Uterus (tissue), 4 donors: ENCODE data around the gene RWDD1. TPM values are rescaled to one million over a fixed set of nuclear protein-coding genes. Genes with fewer than 3 reads are reported as not detected.

Source experiments
- DNase-seq, 2 donors: peaks; one replicate each; pipeline ENCODE4 v3.0.0-alpha.2; 2019 to 2020
- H3K27ac ChIP-seq, 2 donors: fragments of 200-600 bp; sonication (generic); 1 replicate in 1 of 2; 2 replicates in 1 of 2; pipeline ENCODE4 v1.5.1; 2016 to 2018
- H3K27me3 ChIP-seq, 2 donors: fragments of 200-600 bp; sonication (generic); one replicate each; pipeline ENCODE4 v1.5.1; 2018 to 2019; ENCODE audit warnings: control low read depth in 1 of 2
- H3K36me3 ChIP-seq, 2 donors: fragments of 200-600 bp; sonication (generic); one replicate each; pipeline ENCODE4 v1.5.1; 2019; ENCODE audit warnings: control low read depth in 1 of 2
- H3K4me1 ChIP-seq, 2 donors: fragments of 200-600 bp; sonication (generic); one replicate each; pipeline ENCODE4 v1.5.1; 2018 to 2019; ENCODE audit warnings: control low read depth in 1 of 2
- H3K4me3 ChIP-seq, 2 donors: fragments of 200-600 bp; sonication (generic); 1 replicate in 1 of 2; 2 replicates in 1 of 2; pipeline ENCODE4 v1.5.1; 2018 to 2019; ENCODE audit warnings: mild to moderate bottlenecking in 1 of 2
- H3K9me3 ChIP-seq, 2 donors: fragments of 200-600 bp; sonication (generic); one replicate each; pipeline ENCODE4 v1.5.1; 2019; ENCODE audit warnings: control low read depth in 1 of 2
- POLR2A ChIP-seq, 2 donors: fragments of 450-650 bp; IDR thresholded peaks; one replicate each; pipeline ENCODE4 v1.6.1; 2016; ENCODE audit warnings: antibody characterized with exemption in 2 of 2, mild to moderate bottlenecking in 1 of 2, moderate library complexity in 1 of 2
- intact Hi-C: fragments of 100-400 bp; cut with DNase I; formaldehyde crosslinking; loops from one replicate; pipeline ENCODE4 v1.15.1; 2023; ENCODE audit warnings: low total_unique reads
- total RNA-seq, 4 donors: library from RNA; depleted of rRNA in 3 of 4; stranded (reverse); fragments of >200 nt in 3 of 4; gene quantifications; one replicate each; pipeline versions ENCODE4 v1.1.0 to v1.2.4, GENCODE V29; 2014 to 2023
- TF ChIP-seq, protein P1 (sequence below), 4 experiments: fragments of 200-600 bp in 2 of 4; fragments of 450-650 bp in 2 of 4; sonication (generic) in 2 of 4; IDR thresholded peaks; one replicate each; pipeline ENCODE4 v1.5.1; 2016 to 2019; ENCODE audit warnings: antibody characterized with exemption in 4 of 4, mild to moderate bottlenecking in 2 of 4, moderate library complexity in 1 of 4
- donor health status: DM: yes; HTN: yes; CAD: no.

RWDD1 gene
- total RNA-seq, 4 donors from 2014 or later, result 10.2 to 104 (median 36.1) TPM

DNA sequence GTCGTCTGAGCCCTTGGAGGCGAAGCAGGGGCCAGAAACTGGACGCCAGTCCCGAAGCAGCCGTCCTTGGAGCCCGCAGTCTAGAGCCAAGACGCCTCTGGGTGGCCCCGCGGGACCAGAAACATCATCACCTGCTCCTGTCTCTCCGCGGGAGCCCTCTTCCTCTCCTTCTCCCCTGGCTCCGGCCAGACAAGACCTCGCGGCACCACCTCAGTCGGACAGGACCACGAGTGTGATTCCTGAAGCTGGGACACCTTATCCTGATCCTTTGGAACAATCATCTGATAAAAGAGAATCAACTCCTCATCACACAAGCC is 45.4 kb downstream of the RWDD1 start:
- peak overlapping the region in 1 of 2 donors; percentile 44 for H3K27ac ChIP-seq
- DNase-seq, result no peak
- no peaks in the 10 kb centered on the region for H3K27me3 ChIP-seq
- H3K9me3 ChIP-seq, result no peaks in the 10 kb centered on the region
- H3K36me3 ChIP-seq, result no peaks in the 10 kb centered on the region
- peak overlapping the region; percentile 44 to 48 for H3K4me3 ChIP-seq
- intact Hi-C loops, result no loop called here
- TF ChIP-seq POLR2A (IDR thresholded peaks at IDR 0.05), result no peak
- TF ChIP-seq, protein P1, sequence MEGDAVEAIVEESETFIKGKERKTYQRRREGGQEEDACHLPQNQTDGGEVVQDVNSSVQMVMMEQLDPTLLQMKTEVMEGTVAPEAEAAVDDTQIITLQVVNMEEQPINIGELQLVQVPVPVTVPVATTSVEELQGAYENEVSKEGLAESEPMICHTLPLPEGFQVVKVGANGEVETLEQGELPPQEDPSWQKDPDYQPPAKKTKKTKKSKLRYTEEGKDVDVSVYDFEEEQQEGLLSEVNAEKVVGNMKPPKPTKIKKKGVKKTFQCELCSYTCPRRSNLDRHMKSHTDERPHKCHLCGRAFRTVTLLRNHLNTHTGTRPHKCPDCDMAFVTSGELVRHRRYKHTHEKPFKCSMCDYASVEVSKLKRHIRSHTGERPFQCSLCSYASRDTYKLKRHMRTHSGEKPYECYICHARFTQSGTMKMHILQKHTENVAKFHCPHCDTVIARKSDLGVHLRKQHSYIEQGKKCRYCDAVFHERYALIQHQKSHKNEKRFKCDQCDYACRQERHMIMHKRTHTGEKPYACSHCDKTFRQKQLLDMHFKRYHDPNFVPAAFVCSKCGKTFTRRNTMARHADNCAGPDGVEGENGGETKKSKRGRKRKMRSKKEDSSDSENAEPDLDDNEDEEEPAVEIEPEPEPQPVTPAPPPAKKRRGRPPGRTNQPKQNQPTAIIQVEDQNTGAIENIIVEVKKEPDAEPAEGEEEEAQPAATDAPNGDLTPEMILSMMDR (IDR thresholded peaks at IDR 0.05), result no peak
- no peaks in the 10 kb centered on the region for H3K4me1 ChIP-seq

DNA sequence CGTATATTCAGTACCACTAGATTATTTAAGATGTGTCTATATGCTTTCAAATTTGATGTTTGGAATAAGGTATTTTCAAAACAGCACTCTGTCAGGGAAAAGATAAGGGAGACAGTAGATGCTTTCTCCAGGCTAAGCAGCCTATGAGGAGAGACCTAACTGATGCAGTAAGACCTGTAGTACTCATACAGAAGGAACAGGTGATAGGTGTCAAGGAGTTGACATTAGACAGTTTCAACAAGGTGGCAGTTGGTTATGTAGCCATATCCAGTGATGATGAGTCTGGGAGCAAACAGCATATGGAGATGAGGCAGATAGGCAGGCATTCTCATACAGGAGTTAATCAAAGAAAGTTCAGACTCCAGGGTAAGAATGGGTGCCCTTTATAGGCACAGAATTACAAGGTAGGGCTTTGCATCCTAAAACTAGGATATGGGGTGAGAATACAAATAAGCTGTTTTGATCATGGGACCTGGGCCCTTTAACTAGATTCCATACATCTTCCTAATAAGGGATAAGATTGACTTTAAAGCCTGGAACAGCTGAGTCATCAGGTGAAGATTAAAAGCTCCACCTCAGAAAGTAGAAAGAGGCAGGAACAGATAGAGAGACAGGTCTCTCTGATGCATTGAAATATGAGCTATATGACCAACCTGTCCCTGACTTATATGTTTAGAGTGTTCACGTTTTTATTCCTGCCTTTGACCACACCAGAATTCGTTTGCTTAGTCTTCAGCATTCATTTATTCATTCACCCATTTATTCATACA is 52.9 kb downstream of the RWDD1 start:
- Histone ChIP-seq H3K4me1 (no peaks in the 10 kb centered on the region), H3K4me3 (no peak overlapping the region), H3K36me3 (no peaks in the 10 kb centered on the region), H3K27me3 (no peaks in the 10 kb centered on the region), H3K27ac (no peak overlapping the region), H3K9me3 (no peaks in the 10 kb centered on the region)
- intact Hi-C loops, result no loop called here
- no peak for DNase-seq
- no peak for TF ChIP-seq POLR2A (IDR thresholded peaks at IDR 0.05)
- TF ChIP-seq, protein P1 (IDR thresholded peaks at IDR 0.05), result no peak

- H3K27me3 ChIP-seq, result no peaks in the 10 kb centered on the region
- no peak for TF ChIP-seq POLR2A (IDR thresholded peaks at IDR 0.05)
- DNase-seq, result no peak
- H3K4me3 ChIP-seq, result no peak overlapping the region
- H3K36me3 ChIP-seq, result no peaks in the 10 kb centered on the region
- intact Hi-C loops, result no loop called here
- no peaks in the 10 kb centered on the region for H3K9me3 ChIP-seq
- no peak overlapping the region for H3K27ac ChIP-seq
- H3K4me1 ChIP-seq, result no peaks in the 10 kb centered on the region
Measured at GRCh38 chr6:116625872-116626271, 54.6 kb downstream of the RWDD1 start.

GRCh38 chr6:116629563-116629981 is 58.3 kb downstream of the RWDD1 start:
- Histone ChIP-seq H3K27ac (no peak overlapping the region), H3K4me3 (no peak overlapping the region), H3K27me3 (no peaks in the 10 kb centered on the region), H3K4me1 (no peaks in the 10 kb centered on the region), H3K36me3 (no peaks in the 10 kb centered on the region), H3K9me3 (no peaks in the 10 kb centered on the region)
- no peak for DNase-seq
- TF ChIP-seq, protein P1 (IDR thresholded peaks at IDR 0.05), result no peak
- TF ChIP-seq POLR2A (IDR thresholded peaks at IDR 0.05), result no peak
- intact Hi-C loops, result no loop called here

DNA sequence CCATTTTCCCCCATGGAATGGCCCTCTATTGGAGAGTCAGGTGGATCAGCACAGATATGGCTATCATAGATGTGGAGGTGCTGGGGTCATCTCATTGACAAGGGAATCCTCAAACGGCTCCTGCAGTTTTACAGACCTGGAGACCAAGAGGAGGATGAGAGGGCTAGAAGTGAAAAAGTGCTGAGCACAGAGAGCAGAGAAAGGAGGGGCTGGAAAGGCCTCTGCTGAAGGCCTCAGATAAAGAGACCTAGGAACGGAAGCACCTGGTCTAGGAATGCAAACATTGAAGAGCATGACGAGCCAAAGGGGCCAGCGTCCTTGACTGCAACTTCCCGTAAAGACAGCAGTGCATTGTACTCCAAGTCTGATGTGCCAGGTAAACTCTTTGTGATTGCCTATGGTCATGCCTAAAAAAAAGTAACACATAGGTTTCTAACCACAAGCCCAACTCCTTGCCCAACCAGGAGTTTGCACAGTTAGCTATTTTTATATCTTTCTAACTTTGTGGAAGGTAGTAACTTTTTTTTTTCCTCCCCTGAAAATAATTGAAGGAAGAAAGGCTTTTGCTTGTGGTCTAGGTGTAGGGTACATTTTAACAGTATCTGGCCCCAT is 60.2 kb downstream of the RWDD1 start:
- Histone ChIP-seq H3K27ac (no peak overlapping the region), H3K9me3 (no peaks in the 10 kb centered on the region), H3K36me3 (no peaks in the 10 kb centered on the region), H3K4me3 (no peak overlapping the region), H3K4me1 (no peaks in the 10 kb centered on the region), H3K27me3 (no peaks in the 10 kb centered on the region)
- TF ChIP-seq, protein P1 (IDR thresholded peaks at IDR 0.05), result no peak
- TF ChIP-seq POLR2A (IDR thresholded peaks at IDR 0.05), result no peak
- intact Hi-C loops, result no loop called here
- no peak for DNase-seq
